ENCODE measurements around the gene DENND1B. TPM values are rescaled to one million over a fixed set of nuclear protein-coding genes. Genes with fewer than 3 reads are reported as not detected.

DENND1B gene
- total RNA-seq, 4 donors from 2014 or later = 3.3 to 21.7 (median 8.9) TPM

GRCh38 chr1:197738927-197739326, 36.4 kb downstream of the DENND1B start:
- Histone ChIP-seq H3K27me3 (no peaks in the 10 kb centered on the region), H3K4me1 (peaks cover 5 to 15% of the 10 kb centered on the region in 2 donors), H3K9me3 (no peaks in the 10 kb centered on the region), H3K4me3 (no peak overlapping the region), H3K27ac (no peak overlapping the region), H3K36me3 (no peaks in the 10 kb centered on the region)
- no peak for TF ChIP-seq CTCF (IDR thresholded peaks at IDR 0.05 in 4 of 5, conservative IDR thresholded peaks at IDR 0.05 in 1 of 5)
- TF ChIP-seq POLR2A (IDR thresholded peaks at IDR 0.05) = no peak
- intact Hi-C loops (cut with DNase I; ENCODE audit: low total_unique reads) (no loop called here), in situ Hi-C loops (cut with MboI; ENCODE audit: low sequenced_read_pairs in 4 of 4) (no loop called here)
- ATAC-seq = no peak
- DNase-seq = no peak

GRCh38 chr1:197737916-197738315, 37.4 kb downstream of the DENND1B start:
- intact Hi-C loops (cut with DNase I; ENCODE audit: low total_unique reads) = no loop called here
- TF ChIP-seq POLR2A (IDR thresholded peaks at IDR 0.05) (no peak), CTCF (IDR thresholded peaks at IDR 0.05 in 4 of 5, conservative IDR thresholded peaks at IDR 0.05 in 1 of 5) (no peak)
- H3K4me1 ChIP-seq = peaks cover 5 to 15% of the 10 kb centered on the region in 2 donors

GRCh38 chr1:197736685-197737084, 38.6 kb downstream of the DENND1B start:
- ATAC-seq = no peak
- no peak overlapping the region for H3K27ac ChIP-seq
- in situ Hi-C loops (cut with MboI; ENCODE audit: low sequenced_read_pairs in 4 of 4) (no loop called here), intact Hi-C loops (cut with DNase I; ENCODE audit: low total_unique reads) (no loop called here)
- peaks cover 5 to 15% of the 10 kb centered on the region in 2 donors for H3K4me1 ChIP-seq
- no peaks in the 10 kb centered on the region for H3K9me3 ChIP-seq
- no peaks in the 10 kb centered on the region for H3K27me3 ChIP-seq
- TF ChIP-seq POLR2A (IDR thresholded peaks at IDR 0.05) = no peak
- TF ChIP-seq CTCF (IDR thresholded peaks at IDR 0.05 in 4 of 5, conservative IDR thresholded peaks at IDR 0.05 in 1 of 5) = no peak
- no peak overlapping the region for H3K4me3 ChIP-seq
- H3K36me3 ChIP-seq = no peaks in the 10 kb centered on the region
- no peak for DNase-seq

More at GRCh38 chr1:197737916-197738315, 37.4 kb downstream of the DENND1B start:
- ATAC-seq (no peak), DNase-seq (no peak)
- Histone ChIP-seq H3K36me3 (no peaks in the 10 kb centered on the region), H3K9me3 (no peaks in the 10 kb centered on the region), H3K27me3 (no peaks in the 10 kb centered on the region), H3K27ac (no peak overlapping the region), H3K4me3 (no peak overlapping the region)
- in situ Hi-C loops (cut with MboI; ENCODE audit: low sequenced_read_pairs in 4 of 4) = no loop called here

- Histone ChIP-seq H3K9me3 (no peaks in the 10 kb centered on the region), H3K4me1 (peaks cover 5 to 15% of the 10 kb centered on the region in 2 donors), H3K27me3 (no peaks in the 10 kb centered on the region), H3K27ac (no peak overlapping the region), H3K4me3 (no peak overlapping the region), H3K36me3 (no peaks in the 10 kb centered on the region)
- intact Hi-C loops (cut with DNase I; ENCODE audit: low total_unique reads) (no loop called here), in situ Hi-C loops (cut with MboI; ENCODE audit: low sequenced_read_pairs in 4 of 4) (no loop called here)
- TF ChIP-seq CTCF (IDR thresholded peaks at IDR 0.05 in 4 of 5, conservative IDR thresholded peaks at IDR 0.05 in 1 of 5) (no peak), POLR2A (IDR thresholded peaks at IDR 0.05) (no peak)
- DNase-seq (no peak), ATAC-seq (no peak)
Observed at GRCh38 chr1:197735461-197735860, 39.8 kb downstream of the DENND1B start.

GRCh38 chr1:197733324-197733723, 42.0 kb downstream of the DENND1B start:
- no peak overlapping the region for H3K4me3 ChIP-seq
- ATAC-seq (no peak), DNase-seq (no peak)
- H3K36me3 ChIP-seq = no peaks in the 10 kb centered on the region
- intact Hi-C loops (cut with DNase I; ENCODE audit: low total_unique reads) = no loop called here
- in situ Hi-C loops (cut with MboI; ENCODE audit: low sequenced_read_pairs in 4 of 4) = no loop called here
- TF ChIP-seq CTCF (IDR thresholded peaks at IDR 0.05 in 4 of 5, conservative IDR thresholded peaks at IDR 0.05 in 1 of 5) = no peak
- no peak for TF ChIP-seq POLR2A (IDR thresholded peaks at IDR 0.05)
- peaks cover 0 to 5% of the 10 kb centered on the region in 2 donors for H3K4me1 ChIP-seq
- H3K27me3 ChIP-seq = no peaks in the 10 kb centered on the region
- H3K9me3 ChIP-seq = no peaks in the 10 kb centered on the region
- no peak overlapping the region for H3K27ac ChIP-seq
